ENCODE results near the gene LACTBL1. TPM values are rescaled to one million over a fixed set of nuclear protein-coding genes. Genes with fewer than 3 reads are reported as not detected.
"Not testable (repeated sequence)": the region's sequence is repeated elsewhere in the genome, so short reads cannot be mapped to it uniquely, and the experiment has no call there.

LACTBL1 gene
- total RNA-seq, 2 experiments from 2014 or later = not detected

DNA sequence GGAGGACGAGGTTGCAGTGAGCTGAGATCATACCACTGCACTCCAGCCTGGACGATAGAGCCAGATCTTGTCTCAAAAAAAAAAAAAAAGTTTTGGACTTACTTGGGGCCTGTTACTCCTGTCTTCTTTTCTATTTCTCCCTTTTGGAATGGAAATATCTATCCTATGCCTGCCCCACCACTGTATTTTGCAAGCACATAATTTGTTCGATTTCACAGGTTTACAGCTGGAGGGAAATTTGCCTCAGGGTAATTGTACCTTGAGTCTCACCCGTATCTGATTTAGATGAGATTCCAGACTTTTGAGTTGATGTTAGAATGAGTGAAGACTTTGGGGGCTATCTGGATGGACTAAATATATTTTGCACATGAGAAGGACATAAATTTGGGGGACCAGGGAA lies 34.4 kb upstream of the LACTBL1 start:
- ATAC-seq (ENCODE audit: poor library complexity) (no peak), DNase-seq (no peak)
- Histone ChIP-seq H3K27ac (ENCODE audit: low read depth in 1 of 2, low read length in 2 of 2) (no peak overlapping the region), H3K4me3 (ENCODE audit: low read length) (no peak overlapping the region), H3K4me1 (ENCODE audit: insufficient read depth, low read length) (no peaks in the 10 kb centered on the region), H3K36me3 (ENCODE audit: insufficient read depth, low read length) (no peaks in the 10 kb centered on the region), H3K9me3 (ENCODE audit: control insufficient read depth in 1 of 2, insufficient read depth in 1 of 2, low read length in 2 of 2) (no peaks in the 10 kb centered on the region), H3K27me3 (ENCODE audit: control insufficient read depth in 1 of 2, insufficient read depth in 2 of 2, low read length in 2 of 2) (no peaks in the 10 kb centered on the region)
- CTCF ChIA-PET = no interaction called here
- Mint-ChIP-seq H3K4me3 (no peak overlapping the region), H3K9me3 (no peaks in the 10 kb centered on the region), H3K4me1 (ENCODE audit: low read depth) (no peaks in the 10 kb centered on the region), H3K27ac (no peak overlapping the region), H3K27me3 (peaks cover 9% of the 10 kb centered on the region), H3K36me3 (ENCODE audit: low read depth) (no peaks in the 10 kb centered on the region)
- TF ChIP-seq, protein P1, sequence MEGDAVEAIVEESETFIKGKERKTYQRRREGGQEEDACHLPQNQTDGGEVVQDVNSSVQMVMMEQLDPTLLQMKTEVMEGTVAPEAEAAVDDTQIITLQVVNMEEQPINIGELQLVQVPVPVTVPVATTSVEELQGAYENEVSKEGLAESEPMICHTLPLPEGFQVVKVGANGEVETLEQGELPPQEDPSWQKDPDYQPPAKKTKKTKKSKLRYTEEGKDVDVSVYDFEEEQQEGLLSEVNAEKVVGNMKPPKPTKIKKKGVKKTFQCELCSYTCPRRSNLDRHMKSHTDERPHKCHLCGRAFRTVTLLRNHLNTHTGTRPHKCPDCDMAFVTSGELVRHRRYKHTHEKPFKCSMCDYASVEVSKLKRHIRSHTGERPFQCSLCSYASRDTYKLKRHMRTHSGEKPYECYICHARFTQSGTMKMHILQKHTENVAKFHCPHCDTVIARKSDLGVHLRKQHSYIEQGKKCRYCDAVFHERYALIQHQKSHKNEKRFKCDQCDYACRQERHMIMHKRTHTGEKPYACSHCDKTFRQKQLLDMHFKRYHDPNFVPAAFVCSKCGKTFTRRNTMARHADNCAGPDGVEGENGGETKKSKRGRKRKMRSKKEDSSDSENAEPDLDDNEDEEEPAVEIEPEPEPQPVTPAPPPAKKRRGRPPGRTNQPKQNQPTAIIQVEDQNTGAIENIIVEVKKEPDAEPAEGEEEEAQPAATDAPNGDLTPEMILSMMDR (IDR thresholded peaks at IDR 0.05) = no peak
- POLR2A ChIA-PET = no interaction called here
- intact Hi-C loops (cut with DNase I, micrococcal nuclease) = no loop called here

DNA sequence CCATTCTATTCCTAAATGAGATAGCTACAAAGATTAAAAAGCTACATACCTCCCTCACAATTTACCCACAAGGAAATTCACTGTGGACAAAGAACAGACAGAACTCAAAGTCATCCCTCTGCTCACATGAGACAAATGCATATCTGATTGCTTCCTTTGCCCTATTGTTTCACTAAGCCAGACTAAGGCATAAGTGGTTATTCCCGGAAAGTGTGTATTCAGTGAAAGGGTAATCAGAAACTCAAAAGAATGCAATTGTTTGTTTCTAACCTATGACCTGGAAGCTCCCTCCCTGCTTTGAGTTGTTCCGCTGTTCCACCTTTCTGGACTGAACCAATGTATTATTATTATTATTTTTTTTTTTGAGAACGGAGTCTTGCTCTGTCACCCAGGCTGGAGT lies 32.1 kb upstream of the LACTBL1 start:
- H3K4me3 Mint-ChIP-seq; CTCF ChIA-PET; H3K9me3 Mint-ChIP-seq; H3K27me3 ChIP-seq (ENCODE audit: control insufficient read depth in 1 of 2, insufficient read depth in 2 of 2, low read length in 2 of 2); H3K4me1 Mint-ChIP-seq (ENCODE audit: low read depth); H3K36me3 ChIP-seq (ENCODE audit: insufficient read depth, low read length); H3K27ac ChIP-seq (ENCODE audit: low read depth in 1 of 2, low read length in 2 of 2); H3K4me3 ChIP-seq (ENCODE audit: low read length); H3K27me3 Mint-ChIP-seq; ATAC-seq (ENCODE audit: poor library complexity); H3K27ac Mint-ChIP-seq; POLR2A ChIA-PET; H3K9me3 ChIP-seq (ENCODE audit: control insufficient read depth in 1 of 2, insufficient read depth in 1 of 2, low read length in 2 of 2); H3K4me1 ChIP-seq (ENCODE audit: insufficient read depth, low read length); H3K36me3 Mint-ChIP-seq (ENCODE audit: low read depth); DNase-seq; intact Hi-C loops (cut with DNase I, micrococcal nuclease): not testable (repeated sequence)

DNA sequence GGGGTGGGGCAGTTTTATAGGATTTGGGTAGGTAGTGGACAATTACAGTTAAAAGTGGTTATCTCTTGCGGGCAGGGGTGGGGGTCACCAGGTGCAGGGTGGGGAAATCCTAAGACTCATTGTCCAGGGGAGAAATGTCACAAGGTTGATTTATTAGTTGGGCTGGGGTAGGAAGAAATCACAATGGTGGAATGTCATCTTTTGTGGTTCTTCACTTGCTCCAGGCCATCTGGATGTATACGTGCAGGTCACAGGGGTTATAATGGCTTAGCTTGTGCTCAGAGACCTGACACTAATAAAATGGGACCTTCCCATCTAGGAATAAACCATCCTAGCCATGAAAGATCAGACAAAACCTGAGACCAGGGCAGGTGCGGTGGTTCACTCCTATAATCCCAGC lies 31.4 kb upstream of the LACTBL1 start:
- H3K4me3 Mint-ChIP-seq = no peak overlapping the region
- intact Hi-C loops (cut with DNase I, micrococcal nuclease) = no loop called here
- H3K27me3 ChIP-seq (ENCODE audit: control insufficient read depth in 1 of 2, insufficient read depth in 2 of 2, low read length in 2 of 2) = peaks cover 0 to 8% of the 10 kb centered on the region in 2 experiments
- no peaks in the 10 kb centered on the region for H3K36me3 ChIP-seq (ENCODE audit: insufficient read depth, low read length)
- ATAC-seq (ENCODE audit: poor library complexity) = no peak
- H3K27ac ChIP-seq (ENCODE audit: low read depth in 1 of 2, low read length in 2 of 2) = no peak overlapping the region
- no peak for DNase-seq
- H3K9me3 ChIP-seq (ENCODE audit: control insufficient read depth in 1 of 2, insufficient read depth in 1 of 2, low read length in 2 of 2) = no peaks in the 10 kb centered on the region
- no peak overlapping the region for H3K27ac Mint-ChIP-seq
- no peaks in the 10 kb centered on the region for H3K36me3 Mint-ChIP-seq (ENCODE audit: low read depth)
- H3K4me1 ChIP-seq (ENCODE audit: insufficient read depth, low read length) = no peaks in the 10 kb centered on the region
- POLR2A ChIA-PET = no interaction called here
- no peak overlapping the region for H3K4me3 ChIP-seq (ENCODE audit: low read length)
- H3K27me3 Mint-ChIP-seq = peaks cover 9% of the 10 kb centered on the region
- H3K9me3 Mint-ChIP-seq = no peaks in the 10 kb centered on the region
- TF ChIP-seq, protein P1 (IDR thresholded peaks at IDR 0.05) = no peak
- no peaks in the 10 kb centered on the region for H3K4me1 Mint-ChIP-seq (ENCODE audit: low read depth)
- CTCF ChIA-PET = no interaction called here

DNA sequence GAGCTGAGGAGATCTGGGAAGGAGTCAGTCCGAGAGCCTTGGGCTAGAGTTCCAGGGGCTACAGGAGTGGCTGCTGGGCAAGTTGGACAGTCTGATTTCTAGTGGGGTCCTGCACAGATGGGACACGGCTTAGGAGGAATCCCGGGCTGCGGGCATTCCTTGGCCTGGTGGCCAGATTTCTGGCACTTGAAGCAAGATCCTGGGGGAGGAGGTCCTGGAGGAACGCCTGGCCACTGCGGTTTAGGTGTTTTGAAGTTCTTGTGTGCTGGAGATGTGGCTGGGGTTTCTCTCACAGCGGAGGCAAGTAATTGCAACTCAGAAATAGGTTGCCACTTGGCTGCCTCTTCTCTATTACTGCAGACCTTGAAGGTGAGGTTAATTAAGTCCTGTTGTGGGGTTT lies 29.6 kb upstream of the LACTBL1 start:
- H3K36me3 Mint-ChIP-seq (ENCODE audit: low read depth); H3K27ac Mint-ChIP-seq; H3K9me3 ChIP-seq (ENCODE audit: control insufficient read depth in 1 of 2, insufficient read depth in 1 of 2, low read length in 2 of 2); ATAC-seq (ENCODE audit: poor library complexity); H3K27me3 ChIP-seq (ENCODE audit: control insufficient read depth in 1 of 2, insufficient read depth in 2 of 2, low read length in 2 of 2); H3K9me3 Mint-ChIP-seq; CTCF ChIA-PET; H3K4me1 Mint-ChIP-seq (ENCODE audit: low read depth); H3K4me3 Mint-ChIP-seq; H3K27me3 Mint-ChIP-seq; H3K27ac ChIP-seq (ENCODE audit: low read depth in 1 of 2, low read length in 2 of 2); H3K4me1 ChIP-seq (ENCODE audit: insufficient read depth, low read length); DNase-seq; intact Hi-C loops (cut with DNase I, micrococcal nuclease); POLR2A ChIA-PET; H3K36me3 ChIP-seq (ENCODE audit: insufficient read depth, low read length); H3K4me3 ChIP-seq (ENCODE audit: low read length): not testable (repeated sequence)

DNA sequence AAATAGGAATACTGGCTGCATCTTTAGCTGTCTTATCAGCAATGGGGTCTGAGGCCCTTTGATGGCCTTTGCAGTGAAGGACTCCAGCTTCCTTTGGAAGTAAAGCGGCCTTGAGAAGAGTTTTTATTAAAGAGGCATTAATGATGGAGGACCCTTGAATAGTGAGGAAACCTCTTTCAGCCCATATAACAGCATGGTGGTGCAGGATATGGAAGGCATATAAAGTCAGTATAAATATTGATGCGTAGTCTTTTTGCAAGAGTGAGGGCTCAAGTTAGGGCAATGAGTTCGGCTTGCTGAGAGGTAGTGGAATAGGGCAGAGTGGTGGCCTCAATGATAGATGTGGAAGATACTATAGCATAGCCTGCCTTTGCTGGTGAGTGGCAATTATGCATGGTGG lies 27.5 kb upstream of the LACTBL1 start:
- H3K4me3 ChIP-seq (ENCODE audit: low read length); DNase-seq; H3K27ac ChIP-seq (ENCODE audit: low read depth in 1 of 2, low read length in 2 of 2); POLR2A ChIA-PET; intact Hi-C loops (cut with DNase I, micrococcal nuclease); H3K9me3 Mint-ChIP-seq; H3K27me3 Mint-ChIP-seq; H3K4me3 Mint-ChIP-seq; H3K27me3 ChIP-seq (ENCODE audit: control insufficient read depth in 1 of 2, insufficient read depth in 2 of 2, low read length in 2 of 2); H3K36me3 ChIP-seq (ENCODE audit: insufficient read depth, low read length); H3K4me1 ChIP-seq (ENCODE audit: insufficient read depth, low read length); CTCF ChIA-PET; H3K27ac Mint-ChIP-seq; H3K36me3 Mint-ChIP-seq (ENCODE audit: low read depth); ATAC-seq (ENCODE audit: poor library complexity); H3K4me1 Mint-ChIP-seq (ENCODE audit: low read depth); H3K9me3 ChIP-seq (ENCODE audit: control insufficient read depth in 1 of 2, insufficient read depth in 1 of 2, low read length in 2 of 2): not testable (repeated sequence)

DNA sequence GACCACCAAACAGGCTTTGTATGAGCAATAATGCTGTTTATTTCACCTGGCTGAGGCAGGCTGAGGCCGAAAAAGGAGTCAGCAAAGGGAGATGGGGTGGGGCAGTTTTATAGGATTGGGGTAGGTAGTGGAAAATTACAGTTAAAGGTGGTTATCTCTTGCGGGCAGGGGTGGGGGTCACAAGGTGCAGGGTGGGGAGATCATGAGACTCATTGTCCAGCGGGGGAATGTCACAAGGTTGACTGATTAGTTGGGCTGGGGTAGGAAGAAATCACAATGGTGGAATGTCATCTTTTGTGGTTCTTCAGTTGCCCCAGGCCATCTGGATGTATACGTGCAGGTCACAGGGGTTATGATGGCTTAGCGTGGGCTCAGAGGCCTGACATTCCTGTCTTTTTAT lies 24.9 kb upstream of the LACTBL1 start:
- H3K36me3 Mint-ChIP-seq (ENCODE audit: low read depth); CTCF ChIA-PET; H3K36me3 ChIP-seq (ENCODE audit: insufficient read depth, low read length); H3K4me1 ChIP-seq (ENCODE audit: insufficient read depth, low read length); ATAC-seq (ENCODE audit: poor library complexity); H3K4me1 Mint-ChIP-seq (ENCODE audit: low read depth); H3K4me3 Mint-ChIP-seq; H3K9me3 Mint-ChIP-seq; H3K27ac ChIP-seq (ENCODE audit: low read depth in 1 of 2, low read length in 2 of 2); H3K9me3 ChIP-seq (ENCODE audit: control insufficient read depth in 1 of 2, insufficient read depth in 1 of 2, low read length in 2 of 2); DNase-seq; H3K27me3 ChIP-seq (ENCODE audit: control insufficient read depth in 1 of 2, insufficient read depth in 2 of 2, low read length in 2 of 2); H3K27me3 Mint-ChIP-seq; POLR2A ChIA-PET; intact Hi-C loops (cut with DNase I, micrococcal nuclease); H3K4me3 ChIP-seq (ENCODE audit: low read length); H3K27ac Mint-ChIP-seq: not testable (repeated sequence)

Measured in CD4-positive, alpha-beta T cell (primary cell).